DMS114 treated with DMSO at 0.1 percent for 48 hours (cell line): Measurements from ENCODE around the gene CREG2.
"Not testable (repeated sequence)": the region's sequence is repeated elsewhere in the genome, so short reads cannot be mapped to it uniquely, and the experiment has no call there.

Source experiments
- DNase-seq: peaks from one replicate; lab custom pipeline; 2025; ENCODE audit not compliant: unreplicated experiment; lab: John Stamatoyannopoulos, UW

Gene CREG2

GRCh38 chr2:101348883-101349282 lies 38.4 kb downstream of the CREG2 start:
- no peak for DNase-seq

- no peak for DNase-seq
Observed at GRCh38 chr2:101346909-101347308, 40.4 kb downstream of the CREG2 start.

GRCh38 chr2:101344137-101344536 lies 43.2 kb downstream of the CREG2 start:
- no peak for DNase-seq

GRCh38 chr2:101342625-101343008 lies 44.7 kb downstream of the CREG2 start:
- DNase-seq = no peak

- DNase-seq = peak; percentile 37
Observed at GRCh38 chr2:101341901-101342624, 45.2 kb downstream of the CREG2 start.

GRCh38 chr2:101341421-101341820 lies 45.9 kb downstream of the CREG2 start:
- no peak for DNase-seq

- no peak for DNase-seq
Observed at GRCh38 chr2:101340141-101340551, 47.2 kb downstream of the CREG2 start.

GRCh38 chr2:101339266-101339880 lies 47.9 kb downstream of the CREG2 start:
- no peak for DNase-seq

- DNase-seq = no peak
Observed at GRCh38 chr2:101337877-101338276, 49.4 kb downstream of the CREG2 start.

GRCh38 chr2:101332885-101333766 lies 54.2 kb downstream of the CREG2 start:
- DNase-seq = no peak

- no peak for DNase-seq
Observed at GRCh38 chr2:101331202-101331601, 56.1 kb downstream of the CREG2 start.

- DNase-seq = no peak
Observed at GRCh38 chr2:101330253-101330933, 56.9 kb downstream of the CREG2 start.

GRCh38 chr2:101329026-101329425 lies 58.3 kb downstream of the CREG2 start:
- DNase-seq = no peak

GRCh38 chr2:101328474-101329007 lies 58.8 kb downstream of the CREG2 start:
- no peak for DNase-seq

GRCh38 chr2:101327863-101328394 lies 59.4 kb downstream of the CREG2 start:
- DNase-seq = no peak

GRCh38 chr2:101325425-101325824 lies 61.9 kb downstream of the CREG2 start:
- no peak for DNase-seq

GRCh38 chr2:101316568-101316967 lies 70.7 kb downstream of the CREG2 start:
- not testable (repeated sequence) for DNase-seq

- no peak for DNase-seq
Observed at GRCh38 chr2:101311696-101312017, 75.6 kb downstream of the CREG2 start.

- no peak for DNase-seq
Observed at GRCh38 chr2:101310834-101311695, 76.2 kb downstream of the CREG2 start.
